ENCODE results near the gene HOXA7.

GRCh38 chr7:27172315-27172774, 15.9 kb upstream of the HOXA7 start:
- TF ChIP-seq CTCF (IDR thresholded peaks at IDR 0.05; ENCODE audit: borderline replicate concordance, extremely low read depth, low read length, poor library complexity, severe bottlenecking) (no peak), EZH2 (IDR thresholded peaks at IDR 0.05; ENCODE audit: borderline replicate concordance, low read depth, low read length, severe bottlenecking) (no peak)
